Measurements from ENCODE around the gene FUNDC2.

DNA sequence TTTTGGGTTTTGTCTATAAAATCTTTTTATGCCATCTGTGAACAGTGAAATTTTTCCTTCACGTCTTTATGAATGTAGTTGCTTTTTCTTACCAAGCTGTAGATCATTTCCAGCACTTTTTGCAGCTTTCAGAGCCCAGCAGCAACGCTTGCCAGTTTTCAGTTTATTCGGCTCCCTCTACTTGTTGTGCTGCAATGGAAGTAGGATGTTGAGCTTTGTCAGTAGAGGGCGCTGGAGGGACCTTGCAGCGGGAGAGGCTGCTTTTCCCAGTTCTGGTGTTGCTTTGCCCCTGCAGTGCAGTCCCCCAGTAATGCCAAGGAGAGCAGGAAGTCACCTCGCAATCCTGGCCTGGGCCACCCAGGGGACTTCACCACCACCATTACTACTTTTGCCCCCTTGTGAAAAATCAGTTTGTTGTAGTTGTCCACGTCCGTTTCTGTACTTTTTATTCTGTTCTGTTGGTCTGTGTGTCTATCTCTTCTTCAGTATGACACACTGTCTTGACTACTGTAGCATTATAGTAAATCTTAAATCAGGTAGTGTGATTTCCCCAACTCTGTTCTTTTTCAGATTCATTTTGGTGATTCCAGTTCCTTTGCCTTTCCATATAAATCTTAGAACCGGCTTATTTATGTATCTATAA is 22.5 kb downstream of the FUNDC2 start:
- TF ChIP-seq, protein P1, sequence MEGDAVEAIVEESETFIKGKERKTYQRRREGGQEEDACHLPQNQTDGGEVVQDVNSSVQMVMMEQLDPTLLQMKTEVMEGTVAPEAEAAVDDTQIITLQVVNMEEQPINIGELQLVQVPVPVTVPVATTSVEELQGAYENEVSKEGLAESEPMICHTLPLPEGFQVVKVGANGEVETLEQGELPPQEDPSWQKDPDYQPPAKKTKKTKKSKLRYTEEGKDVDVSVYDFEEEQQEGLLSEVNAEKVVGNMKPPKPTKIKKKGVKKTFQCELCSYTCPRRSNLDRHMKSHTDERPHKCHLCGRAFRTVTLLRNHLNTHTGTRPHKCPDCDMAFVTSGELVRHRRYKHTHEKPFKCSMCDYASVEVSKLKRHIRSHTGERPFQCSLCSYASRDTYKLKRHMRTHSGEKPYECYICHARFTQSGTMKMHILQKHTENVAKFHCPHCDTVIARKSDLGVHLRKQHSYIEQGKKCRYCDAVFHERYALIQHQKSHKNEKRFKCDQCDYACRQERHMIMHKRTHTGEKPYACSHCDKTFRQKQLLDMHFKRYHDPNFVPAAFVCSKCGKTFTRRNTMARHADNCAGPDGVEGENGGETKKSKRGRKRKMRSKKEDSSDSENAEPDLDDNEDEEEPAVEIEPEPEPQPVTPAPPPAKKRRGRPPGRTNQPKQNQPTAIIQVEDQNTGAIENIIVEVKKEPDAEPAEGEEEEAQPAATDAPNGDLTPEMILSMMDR (conservative IDR thresholded peaks at IDR 0.05; ENCODE audit: low read depth, low read length) = peak; percentile 77
- TF ChIP-seq EZH2 (IDR thresholded peaks at IDR 0.05; ENCODE audit: low read length, unreplicated experiment) = no peak

Data from PC-3 (cell line).